Activated naive CD8-positive, alpha-beta T cell treated with anti-CD3 and anti-CD28 coated beads, Interleukin-2, amount 50 U/mL, for 16 hours (primary cell): ENCODE data around the gene SLC22A3.

Source experiments
- DNase-seq: peaks from one replicate; pipeline ENCODE4 v3.0.0-alpha.2; 2020; ENCODE audit warnings: low read depth, low spot score

SLC22A3 gene

DNA sequence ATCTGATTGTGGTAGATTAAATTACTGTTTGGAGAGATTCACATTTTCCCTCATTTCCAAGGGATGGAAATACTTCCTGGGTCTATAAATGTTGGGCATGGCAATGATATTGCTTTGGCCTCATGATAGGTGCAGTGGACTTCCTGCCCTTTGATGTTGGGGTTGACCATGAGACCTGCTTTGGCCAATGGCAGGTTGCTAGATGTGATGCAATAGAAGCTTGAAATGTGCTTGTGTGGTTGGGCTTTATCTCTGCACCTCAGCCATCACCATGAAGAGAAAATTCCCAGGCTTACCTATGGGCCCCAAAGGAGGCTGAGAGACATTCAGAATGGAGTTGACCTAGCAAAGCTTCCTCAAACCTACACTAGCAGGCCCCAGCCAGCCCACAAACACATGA lies 69.4 kb downstream of the SLC22A3 start:
- no peak for DNase-seq

DNA sequence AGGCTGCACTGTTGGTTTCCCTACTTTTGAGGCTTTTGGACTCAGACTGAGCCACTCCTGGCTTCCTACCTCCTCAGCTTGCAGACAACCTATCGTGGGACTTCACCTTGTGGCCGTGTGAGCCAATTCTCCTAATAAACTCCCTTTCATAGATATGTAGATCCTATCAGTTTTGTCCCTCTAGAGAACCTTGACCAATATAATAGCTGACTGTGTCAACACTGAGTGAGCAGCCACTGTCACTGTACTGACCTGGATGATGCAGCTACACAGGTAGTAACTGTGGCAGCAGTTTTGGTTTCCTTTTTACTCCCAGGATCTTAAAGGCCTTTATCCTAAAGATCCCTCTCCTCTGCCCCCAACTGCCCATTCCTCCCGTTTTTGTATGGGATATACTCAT lies 70.2 kb downstream of the SLC22A3 start:
- DNase-seq = no peak

DNA sequence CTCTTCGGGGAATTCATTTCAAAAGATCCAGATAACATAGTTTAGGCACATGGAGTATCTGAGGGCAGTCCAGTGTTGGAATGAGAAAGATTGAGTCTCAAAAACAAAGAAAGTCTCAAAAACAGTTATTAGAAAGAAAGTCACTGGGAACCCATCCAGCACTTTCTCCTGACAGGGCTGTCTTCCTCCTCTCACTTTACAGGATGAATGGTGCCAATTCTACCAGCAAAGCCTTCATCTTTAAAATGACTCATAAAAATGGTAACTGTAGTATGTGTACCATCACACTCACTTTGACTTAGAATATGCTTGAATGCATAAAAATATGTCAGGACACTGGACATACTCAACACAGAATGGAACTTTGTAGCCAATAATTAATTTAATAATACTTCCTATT lies 71.3 kb downstream of the SLC22A3 start:
- no peak for DNase-seq

DNA sequence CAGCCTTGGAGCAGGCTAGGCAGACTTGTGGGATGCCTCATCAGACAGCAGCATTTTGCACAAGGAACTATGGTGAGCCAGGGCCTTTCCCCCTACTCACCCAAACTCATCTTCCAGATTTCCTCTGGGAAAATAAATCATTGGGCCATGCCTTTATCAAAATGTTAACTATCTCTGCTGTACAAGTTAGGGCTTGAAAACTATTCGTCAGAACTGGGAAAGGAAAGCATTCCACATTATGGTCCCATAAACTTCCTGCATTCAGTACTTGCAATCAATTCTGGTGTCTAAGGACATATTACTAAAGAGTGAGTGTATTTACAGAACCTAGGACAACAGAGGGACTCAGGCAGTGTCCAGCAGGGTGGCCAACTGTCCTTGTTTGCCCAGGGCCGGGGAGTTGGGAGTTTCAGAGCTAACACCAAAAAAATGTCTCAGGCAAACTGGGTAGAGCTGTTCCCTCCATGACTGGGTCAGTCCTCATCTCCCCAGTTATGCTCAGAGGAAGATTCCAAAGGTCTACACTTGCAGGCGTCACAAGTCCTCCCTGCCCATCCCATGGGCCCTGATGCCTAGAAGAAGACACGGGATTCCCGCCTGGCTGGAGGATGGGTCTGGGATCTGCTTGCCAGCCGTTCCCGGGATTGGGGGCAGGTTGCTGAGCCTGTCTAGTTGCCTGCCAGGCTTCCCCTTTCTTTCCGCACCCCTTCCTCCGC lies 72.2 kb downstream of the SLC22A3 start:
- DNase-seq = no peak

DNA sequence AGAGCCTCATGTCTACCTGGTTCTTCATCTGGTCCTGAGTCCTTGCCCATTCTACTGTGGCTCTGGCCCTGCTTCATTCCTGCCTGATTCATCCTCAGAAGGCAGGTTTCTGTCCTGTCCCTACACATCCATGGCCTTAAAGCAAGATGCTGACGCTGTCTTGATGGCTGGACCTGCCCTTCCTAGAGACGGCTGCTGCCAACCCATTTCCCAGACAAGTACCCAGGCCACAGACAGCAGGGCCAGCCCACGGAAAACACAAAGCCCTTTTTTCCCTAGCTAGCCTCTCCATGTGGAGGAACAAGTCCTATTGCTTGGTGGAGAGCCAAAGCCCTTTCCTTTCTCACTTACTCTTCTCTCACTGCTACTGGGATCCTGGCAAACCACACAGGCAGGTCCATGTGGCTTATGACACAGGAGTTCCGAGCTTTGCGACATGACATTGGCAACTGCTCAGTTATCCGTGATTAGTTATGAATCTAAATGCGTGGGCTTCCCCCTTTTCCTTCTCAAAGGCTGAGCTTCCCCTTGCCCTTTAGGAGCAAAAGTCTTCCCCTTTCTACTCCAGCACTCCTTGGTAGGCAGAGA lies 72.9 kb downstream of the SLC22A3 start:
- no peak for DNase-seq

DNA sequence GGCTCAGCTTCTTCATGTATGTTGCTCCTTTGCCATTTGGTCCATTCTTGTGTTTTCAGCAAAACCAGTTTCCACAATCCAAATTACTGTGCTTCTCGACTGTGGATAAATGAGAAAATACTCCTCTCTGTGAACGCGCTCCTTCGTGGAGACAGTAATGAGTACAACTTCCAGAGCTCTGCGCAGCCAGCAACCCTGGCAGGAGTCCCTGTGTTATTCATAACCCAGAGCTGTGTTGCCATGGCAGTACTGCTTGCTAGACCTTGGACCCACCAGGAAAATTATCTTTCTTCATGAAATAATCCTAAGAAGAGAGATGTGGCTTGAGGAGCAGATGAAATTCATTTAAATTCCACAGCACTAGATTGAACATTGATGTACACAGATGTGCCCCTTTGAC lies 73.7 kb downstream of the SLC22A3 start:
- no peak for DNase-seq

DNA sequence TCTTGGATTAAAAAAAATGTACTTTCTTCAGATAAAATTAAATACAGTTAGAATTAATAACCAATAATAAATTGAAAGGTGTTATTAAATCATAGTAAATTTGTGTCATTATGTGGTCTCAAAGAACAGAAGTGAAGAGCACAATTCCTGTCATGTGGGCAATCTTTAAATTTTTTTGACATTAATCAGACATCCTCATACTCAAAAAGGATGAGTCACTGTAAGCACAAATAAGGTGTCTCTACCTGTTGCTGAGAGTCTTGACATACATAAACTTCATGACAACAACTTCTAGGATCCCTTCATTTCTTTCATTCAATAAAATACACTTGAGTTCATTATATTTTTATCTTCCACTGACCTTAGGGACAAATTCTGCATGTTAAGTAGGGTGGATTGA lies 76.1 kb downstream of the SLC22A3 start:
- DNase-seq = no peak

DNA sequence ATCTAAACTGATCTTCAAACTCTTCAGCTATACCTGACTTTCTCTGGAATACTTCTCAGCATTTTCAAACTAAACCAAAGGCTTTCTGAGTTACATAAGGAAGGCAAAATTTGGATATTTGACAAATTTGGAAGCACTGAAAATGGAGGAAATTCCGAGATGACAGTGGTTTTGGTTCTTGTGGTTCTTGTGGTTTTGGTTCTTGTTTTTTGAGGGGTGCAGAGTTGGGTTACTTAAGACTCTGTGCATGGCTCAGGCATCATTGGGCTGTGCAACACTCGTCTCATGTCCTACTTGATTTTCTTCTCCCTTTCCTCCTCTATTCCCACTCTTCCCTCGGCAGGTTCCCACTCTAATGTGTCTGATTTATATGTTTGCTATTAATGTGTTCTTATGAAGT lies 78.0 kb downstream of the SLC22A3 start:
- DNase-seq = no peak

DNA sequence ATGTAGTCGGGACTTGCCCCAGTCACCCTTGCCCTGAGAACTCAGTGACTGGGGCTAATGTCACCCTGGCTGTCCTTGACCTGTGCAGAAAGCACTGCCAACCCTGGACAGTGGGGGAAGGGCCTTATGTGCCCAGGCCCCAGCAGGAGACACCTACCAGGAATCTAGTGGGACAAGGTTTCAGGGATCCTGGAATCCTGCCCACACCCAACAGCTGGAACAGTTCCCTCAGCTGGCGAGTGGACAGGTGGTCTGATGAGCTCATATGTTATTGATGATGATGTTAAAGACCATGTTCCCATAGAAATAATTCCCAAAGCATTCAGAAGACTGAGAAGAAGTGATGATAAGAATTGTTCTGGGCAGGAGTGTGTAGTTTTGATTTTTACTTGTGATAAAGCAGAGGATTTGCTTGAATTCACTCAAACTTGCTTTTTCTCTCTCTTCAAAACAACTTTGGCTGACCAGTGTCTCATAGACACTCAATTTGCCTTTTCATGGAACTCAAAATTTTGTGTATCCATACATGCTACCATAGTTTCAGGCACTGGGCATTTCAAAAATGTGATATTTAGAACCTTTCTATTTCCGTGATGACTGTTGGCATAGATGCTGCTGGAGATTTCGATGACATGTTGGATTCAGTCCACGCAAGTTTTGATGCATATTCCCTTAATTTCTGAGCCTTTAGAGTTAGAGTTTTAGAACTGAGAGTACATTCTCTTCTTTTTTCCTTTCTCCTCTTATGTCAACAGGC lies 79.3 kb downstream of the SLC22A3 start:
- no peak for DNase-seq

DNA sequence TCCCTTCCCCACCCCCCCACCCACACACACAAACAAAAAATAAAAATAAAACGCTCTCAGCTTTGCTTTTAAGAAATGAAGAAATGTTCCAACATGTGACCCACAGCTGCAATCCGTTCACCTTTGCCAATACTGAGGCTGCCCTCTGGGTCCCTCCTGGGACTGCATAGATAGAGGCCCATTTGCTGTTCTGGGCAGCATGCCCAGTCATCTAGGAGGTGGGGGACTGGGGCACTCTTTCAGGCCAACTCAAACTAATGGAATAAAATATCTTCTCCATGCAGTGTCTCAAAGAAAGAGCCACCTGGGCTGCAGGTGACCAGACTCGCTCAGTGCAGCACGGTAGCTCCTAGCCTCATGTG lies 79.9 kb downstream of the SLC22A3 start:
- DNase-seq = no peak

DNA sequence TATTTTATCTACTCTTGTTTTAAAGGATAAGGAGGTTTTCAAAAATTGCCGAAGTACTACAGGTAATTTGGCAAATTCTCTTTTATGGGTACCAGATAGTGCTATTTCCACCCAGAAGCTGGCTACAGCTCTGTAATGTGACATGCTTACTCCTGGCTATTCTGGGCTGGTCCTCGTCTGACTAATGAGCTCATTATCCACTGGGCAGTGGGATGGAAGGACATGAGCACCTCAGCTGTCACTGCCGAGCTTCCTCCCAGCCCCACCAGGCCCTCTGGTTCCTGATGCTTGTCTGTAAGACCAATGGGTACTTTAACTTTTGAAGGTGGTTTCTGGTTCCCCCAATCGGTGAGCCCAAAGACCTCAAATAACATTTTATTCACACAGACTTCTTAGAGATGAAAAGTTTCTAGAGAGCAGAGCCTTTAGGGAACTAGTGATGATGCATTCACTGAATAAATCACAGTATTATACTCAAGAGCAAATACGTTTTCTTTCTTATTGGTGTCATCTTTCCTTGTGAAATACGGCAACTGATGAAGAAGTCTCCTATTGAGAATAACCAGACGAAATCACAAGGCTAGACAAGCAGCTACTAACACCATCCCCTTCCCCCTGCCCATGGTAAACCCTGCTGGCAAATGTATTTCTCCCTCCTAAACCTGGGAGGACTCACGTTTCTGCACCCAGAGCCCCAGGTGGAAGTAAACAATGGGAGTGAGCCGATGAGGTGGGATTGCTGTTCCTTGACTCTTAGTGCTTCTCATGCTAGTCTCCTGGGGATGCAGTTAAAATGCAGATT lies 80.8 kb downstream of the SLC22A3 start:
- DNase-seq = no peak

DNA sequence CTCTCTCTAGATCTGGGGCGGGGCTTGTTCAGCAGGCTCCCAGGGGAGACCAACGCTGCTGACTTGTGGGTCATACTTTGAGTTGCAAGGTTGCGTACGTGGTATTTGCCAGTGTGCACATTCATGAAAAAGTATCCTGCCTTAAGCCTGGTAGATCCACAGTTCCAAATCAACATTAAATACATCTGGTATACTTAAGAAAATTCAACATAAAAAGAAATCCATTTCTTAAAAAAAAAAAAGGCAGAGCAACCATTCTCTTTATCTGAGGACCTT lies 81.4 kb downstream of the SLC22A3 start:
- DNase-seq = no peak

DNA sequence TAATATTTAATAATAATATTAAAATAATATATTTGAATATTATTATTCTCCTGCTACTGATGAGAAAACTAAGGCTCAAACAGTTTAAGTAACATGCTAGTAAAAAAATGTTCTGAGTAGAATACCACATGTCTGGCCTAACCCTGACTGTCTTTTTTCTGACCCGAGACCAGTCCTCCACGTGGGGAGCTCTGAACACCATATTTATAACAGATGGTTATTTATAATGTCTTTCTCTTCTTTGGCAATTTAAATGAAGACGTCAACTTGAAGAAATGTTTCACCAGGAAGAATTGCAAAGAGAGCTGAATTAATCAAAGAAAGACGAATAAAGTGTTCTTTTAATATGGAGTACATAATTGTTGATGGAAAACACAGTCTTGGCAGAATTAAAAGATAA lies 82.0 kb downstream of the SLC22A3 start:
- no peak for DNase-seq

DNA sequence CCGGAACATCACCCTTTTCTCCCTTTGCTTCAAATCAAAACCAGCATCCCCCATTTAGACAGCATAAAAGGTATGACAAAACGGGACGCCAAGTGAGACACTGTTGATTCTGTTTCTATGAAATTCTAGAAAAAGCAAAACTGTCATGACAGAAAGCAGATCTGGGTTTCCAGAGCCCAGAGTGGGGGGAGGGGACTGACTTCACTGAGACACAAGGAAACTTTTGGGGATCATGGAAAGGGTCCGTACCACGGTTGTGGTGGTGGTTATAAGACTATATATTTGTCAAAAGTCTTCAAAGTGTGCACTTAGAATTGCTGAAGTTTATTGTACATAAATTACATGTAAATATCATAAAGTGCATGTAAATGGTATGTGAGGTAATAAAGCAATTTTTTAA lies 82.6 kb downstream of the SLC22A3 start:
- DNase-seq = no peak

DNA sequence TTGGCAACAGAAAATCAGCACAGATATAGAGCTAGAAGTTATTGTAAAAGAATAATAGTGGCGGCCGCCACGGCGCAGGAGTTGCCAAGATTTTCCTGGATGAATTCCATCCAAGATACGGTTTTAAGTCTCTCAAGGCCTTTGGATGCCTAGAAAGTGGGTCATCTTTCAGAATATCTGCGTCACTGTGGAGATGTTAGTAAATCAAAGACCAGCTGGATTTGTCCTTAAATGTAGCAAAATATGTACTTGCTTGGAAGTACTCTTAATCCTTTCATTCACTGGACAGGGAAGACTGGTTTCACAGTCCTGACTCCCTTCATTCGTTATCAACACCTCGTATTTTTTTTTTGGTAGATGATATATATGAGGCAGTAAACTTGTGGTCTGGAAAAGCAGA lies 83.0 kb downstream of the SLC22A3 start:
- DNase-seq = no peak

DNA sequence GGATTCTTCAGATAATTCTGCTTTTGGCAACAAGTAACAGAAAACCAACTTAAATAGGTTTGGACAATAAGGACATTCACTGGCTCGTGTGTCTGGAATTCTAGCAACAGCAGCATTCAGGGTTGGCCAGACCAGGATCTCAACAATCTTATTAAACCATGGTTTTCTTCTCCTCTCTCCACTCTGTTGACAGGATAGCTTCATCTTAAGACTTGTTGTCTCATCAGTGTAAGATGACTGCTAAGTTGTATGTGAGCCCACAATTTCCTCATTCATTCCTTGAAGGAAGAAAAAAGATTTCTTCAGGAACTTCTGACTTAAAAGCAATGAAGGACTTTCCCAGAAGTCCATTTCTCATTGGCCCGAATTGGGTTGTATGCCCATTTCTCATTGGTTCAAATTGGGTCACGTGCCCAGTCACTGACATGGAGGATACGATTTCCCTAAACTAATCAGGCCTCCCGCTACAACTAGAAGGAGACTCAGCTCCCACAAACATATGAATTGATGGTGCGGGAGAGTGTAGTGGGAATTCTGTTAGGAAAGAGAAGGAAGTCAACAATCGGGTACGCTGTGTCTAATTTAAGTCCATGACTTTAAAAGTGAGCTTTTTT lies 83.7 kb downstream of the SLC22A3 start:
- DNase-seq = no peak

DNA sequence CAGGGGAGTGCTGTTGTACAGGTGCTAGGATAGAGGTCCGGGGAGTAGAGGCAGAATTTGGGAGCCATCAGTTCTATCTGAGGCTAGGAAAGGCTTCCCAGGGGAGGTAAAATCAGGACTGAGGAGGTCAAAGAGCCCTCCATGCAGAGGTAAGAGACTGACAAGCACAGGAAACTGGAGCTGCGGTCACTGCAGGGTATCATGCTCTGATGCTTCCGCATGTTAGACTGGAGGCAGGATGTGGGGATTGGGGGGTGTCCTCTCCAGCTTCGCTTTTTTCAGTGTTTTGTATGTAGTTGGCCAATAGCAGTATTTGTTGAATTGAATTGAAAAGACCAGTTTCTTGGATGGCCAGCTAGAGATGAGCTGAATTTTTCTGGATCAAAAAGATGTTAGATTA lies 87.8 kb downstream of the SLC22A3 start:
- DNase-seq = no peak

DNA sequence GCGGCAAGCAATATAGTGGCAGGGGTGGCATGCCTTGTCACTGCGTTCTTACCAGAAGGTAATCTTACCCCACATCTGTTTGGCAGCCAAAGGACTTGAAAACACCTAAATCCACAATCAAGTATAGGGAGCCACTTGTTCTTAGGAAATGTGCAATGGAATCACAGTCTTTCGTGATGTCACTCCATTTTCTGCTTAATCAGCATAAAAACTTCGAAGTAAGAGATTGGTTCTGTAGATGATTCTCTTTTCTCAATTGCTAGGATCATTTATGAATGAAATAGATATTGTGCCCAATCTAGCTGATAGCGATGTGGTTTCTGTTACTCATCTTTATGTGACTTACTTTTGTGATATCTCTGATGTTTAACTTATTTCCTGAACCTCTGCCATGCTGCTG lies 89.0 kb downstream of the SLC22A3 start:
- DNase-seq = no peak

DNA sequence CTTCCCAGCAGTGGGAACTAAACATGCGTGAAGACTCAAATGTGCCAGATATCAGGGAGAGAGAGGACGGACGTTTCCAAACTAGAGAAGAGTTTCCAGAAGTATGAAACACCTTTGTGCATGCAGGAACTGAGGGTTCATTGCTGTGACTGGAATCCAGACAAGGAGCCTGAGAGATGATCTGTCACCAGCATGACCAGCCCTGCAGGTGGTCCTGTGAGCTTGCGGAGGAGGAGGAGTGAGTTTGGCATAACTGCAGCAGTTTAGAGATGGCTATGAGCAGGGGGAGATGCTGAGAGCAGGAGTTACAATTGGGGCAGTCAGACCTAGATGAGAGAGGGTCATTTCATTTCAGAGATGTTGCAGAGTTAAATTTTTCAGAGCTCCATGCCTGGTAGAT lies 89.6 kb downstream of the SLC22A3 start:
- no peak for DNase-seq

DNA sequence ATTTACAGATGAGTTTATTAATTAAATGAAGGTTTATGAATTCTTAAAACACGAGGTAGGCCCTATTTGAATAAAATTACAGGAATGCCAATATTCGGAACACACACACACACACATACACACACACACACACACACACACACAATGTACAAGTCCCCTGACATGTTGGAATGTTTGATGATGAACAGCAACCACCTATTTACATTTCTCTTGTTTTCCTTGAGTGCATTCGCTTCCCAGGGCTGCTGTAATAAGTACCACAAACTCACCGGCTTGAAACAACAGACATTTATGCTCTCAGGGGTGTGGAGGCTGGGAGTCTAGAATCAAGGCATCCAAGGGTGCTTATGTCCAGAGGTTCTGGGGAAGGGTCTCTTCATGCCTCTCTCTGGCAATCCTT lies 90.3 kb downstream of the SLC22A3 start:
- no peak for DNase-seq

DNA sequence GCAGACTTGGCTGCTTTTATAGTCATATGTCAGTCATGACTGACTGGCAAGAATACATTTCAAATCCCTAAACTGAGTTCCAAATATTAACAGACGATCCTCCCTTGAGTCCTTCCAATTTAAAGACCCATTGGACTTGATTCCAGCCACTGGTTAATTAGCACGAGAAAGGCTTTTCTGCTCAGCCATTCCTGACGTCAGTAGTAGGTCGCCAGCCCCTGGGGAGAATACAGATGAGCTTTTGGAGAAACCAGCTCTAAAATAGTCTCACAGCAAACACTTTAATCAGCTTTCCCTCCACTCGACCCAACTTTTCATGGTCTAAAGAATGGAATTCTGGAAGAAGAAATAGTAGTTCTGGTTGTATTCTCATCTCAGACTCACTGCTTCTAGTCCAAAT lies 91.6 kb downstream of the SLC22A3 start:
- DNase-seq = no peak

DNA sequence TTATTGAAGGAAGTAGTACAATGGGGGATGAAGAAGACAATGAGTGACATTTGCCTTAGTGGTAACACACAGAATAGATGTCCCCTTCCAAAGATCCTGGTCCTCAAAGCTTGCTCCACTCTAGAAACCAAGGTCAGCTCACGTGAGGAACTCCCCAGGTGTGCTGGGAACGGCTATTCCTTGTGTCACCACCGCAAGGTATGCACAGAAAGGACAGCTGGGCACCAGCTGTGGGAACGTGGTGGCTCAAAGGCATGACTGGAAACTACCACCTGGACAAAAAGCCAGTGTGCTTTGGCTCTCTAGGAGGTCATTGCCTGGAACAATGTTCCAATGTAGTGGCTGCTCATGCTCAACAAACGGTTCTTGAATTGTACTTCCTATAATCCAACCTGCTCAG lies 94.0 kb downstream of the SLC22A3 start:
- DNase-seq = no peak
